ENCODE measurements around the gene NOTCH2.
"Not testable (repeated sequence)": the region's sequence is repeated elsewhere in the genome, so short reads cannot be mapped to it uniquely, and the experiment has no call there.

NOTCH2 gene

DNA sequence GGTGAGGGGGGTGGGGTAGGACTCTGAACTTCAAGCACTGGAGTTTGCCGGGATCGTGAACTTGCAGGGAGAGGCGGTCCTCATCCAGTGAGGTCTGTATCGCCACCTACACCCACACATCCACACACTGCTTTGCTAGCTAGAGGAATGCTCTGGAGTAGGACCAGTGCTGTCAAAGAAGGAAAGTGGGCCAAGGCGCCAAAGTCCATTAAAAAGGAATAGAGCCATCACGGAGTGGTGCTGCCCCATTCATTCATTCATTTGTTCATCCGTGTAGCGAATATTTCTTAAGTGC is 405 bp upstream of the NOTCH2 start:
- not testable (repeated sequence) for DNase-seq (ENCODE audit: low read depth in 3 of 3, low spot score in 1 of 3)

- not testable (repeated sequence) for DNase-seq (ENCODE audit: low read depth in 3 of 3, low spot score in 1 of 3)
Observed at GRCh38 chr1:120068683-120069066, 787 bp downstream of the NOTCH2 start.

- DNase-seq (ENCODE audit: low read depth in 3 of 3, low spot score in 1 of 3), result not testable (repeated sequence)
Observed at GRCh38 chr1:120048208-120048607, 21.3 kb downstream of the NOTCH2 start.

DNA sequence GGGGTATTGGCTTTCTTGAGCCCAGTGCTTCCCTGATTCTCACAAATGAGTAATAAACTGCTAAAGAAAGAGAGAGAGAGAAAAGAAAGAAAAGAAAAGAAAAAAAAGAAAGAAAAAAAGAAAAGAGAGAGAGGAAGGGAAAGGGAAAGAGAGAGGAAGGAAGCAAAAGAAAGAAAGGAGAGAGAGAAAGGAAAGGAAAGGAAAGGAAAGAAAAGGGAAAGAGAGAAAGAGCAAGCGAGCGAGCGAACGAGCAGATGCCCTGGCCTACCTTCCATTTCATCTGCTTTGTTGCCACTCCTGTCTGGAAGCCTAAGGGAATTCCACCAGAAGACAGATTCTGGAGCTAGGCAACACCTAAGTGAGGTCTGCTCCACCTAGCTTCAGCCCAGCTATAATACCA is 27.7 kb downstream of the NOTCH2 start:
- not testable (repeated sequence) for DNase-seq (ENCODE audit: low read depth in 3 of 3, low spot score in 1 of 3)

DNA sequence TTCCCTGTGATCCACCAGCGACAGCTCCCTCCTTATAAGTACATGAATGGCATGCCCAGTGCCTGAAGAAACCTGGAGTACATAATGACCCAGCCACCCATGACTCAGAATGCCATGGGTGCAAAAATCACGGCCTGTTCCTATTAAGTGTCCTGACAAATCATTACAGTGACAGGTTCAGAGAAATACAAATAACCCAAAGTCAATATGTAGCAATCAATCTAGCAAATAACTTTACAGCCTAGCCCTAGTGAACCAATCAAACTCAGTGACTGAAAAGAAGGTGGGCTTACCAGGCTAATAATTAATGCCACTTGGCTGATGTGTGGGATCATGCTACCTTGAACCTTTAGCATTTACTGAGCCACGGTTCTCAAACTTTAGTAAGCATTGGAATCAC is 37.2 kb downstream of the NOTCH2 start:
- not testable (repeated sequence) for DNase-seq (ENCODE audit: low read depth in 3 of 3, low spot score in 1 of 3)

DNA sequence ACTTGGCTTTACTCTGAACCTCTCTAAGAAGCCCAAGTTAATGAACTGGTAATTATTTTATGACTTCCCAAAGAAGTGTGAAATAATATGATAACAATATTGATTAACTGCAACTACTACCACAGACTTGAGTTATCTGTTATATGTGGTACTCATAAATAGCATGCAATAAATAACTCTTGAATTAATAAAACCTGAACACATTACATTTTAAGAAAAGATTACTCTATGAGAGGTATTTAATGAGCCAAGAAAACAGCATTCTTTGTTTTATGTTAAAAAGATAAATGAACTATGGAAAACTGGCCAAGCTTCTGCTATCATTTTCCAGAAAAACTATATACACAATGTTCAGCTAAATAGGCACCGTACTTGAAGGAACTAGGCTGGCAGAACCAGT is 45.7 kb downstream of the NOTCH2 start:
- not testable (repeated sequence) for DNase-seq (ENCODE audit: low read depth in 3 of 3, low spot score in 1 of 3)

GRCh38 chr1:120014978-120015377 is 54.5 kb downstream of the NOTCH2 start:
- DNase-seq (ENCODE audit: low read depth in 3 of 3, low spot score in 1 of 3), result not testable (repeated sequence)

DNA sequence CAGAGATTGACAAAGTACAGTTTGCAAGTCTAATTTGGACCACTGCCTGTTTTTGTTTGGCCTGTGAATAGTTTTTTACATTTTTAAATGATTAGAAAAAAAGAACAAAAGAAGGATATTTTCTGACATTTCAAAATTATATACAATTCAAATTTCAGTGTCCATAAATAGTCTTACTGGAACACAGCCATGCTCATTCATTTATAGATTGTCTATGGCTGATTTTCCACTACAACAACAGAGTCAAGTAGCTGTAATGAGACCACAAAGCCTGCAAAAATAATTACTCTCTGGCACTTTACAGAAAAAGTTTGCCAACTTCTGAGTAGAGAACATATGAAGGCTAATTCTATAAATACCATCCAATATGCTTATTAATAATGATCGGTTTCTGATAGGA is 61.1 kb downstream of the NOTCH2 start:
- not testable (repeated sequence) for DNase-seq (ENCODE audit: low read depth in 3 of 3, low spot score in 1 of 3)

DNA sequence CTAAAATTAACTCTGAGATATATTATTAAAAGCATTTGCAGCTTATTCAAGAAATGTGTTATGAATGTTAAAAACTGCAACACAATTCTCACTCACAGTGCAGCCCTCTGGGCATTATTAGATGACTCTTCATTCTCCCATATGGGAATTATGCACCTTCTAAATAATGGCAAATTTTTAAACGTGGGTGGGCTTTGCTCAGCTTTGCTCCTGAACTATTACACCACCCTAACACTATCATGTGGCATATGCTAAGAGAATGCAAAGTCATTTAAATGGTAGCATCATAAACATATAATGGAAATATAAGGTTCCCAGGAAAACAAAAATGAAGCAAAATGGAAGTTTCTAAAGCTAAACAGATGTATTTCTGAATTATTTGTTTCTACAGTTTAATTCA is 61.6 kb downstream of the NOTCH2 start:
- not testable (repeated sequence) for DNase-seq (ENCODE audit: low read depth in 3 of 3, low spot score in 1 of 3)

- not testable (repeated sequence) for DNase-seq (ENCODE audit: low read depth in 3 of 3, low spot score in 1 of 3)
Observed at GRCh38 chr1:120001035-120001434, 68.4 kb downstream of the NOTCH2 start.

GRCh38 chr1:119996731-119997312 is 72.6 kb downstream of the NOTCH2 start:
- DNase-seq (ENCODE audit: low read depth in 3 of 3, low spot score in 1 of 3), result not testable (repeated sequence)

- not testable (repeated sequence) for DNase-seq (ENCODE audit: low read depth in 3 of 3, low spot score in 1 of 3)
Observed at GRCh38 chr1:119995975-119996374, 73.5 kb downstream of the NOTCH2 start.

DNA sequence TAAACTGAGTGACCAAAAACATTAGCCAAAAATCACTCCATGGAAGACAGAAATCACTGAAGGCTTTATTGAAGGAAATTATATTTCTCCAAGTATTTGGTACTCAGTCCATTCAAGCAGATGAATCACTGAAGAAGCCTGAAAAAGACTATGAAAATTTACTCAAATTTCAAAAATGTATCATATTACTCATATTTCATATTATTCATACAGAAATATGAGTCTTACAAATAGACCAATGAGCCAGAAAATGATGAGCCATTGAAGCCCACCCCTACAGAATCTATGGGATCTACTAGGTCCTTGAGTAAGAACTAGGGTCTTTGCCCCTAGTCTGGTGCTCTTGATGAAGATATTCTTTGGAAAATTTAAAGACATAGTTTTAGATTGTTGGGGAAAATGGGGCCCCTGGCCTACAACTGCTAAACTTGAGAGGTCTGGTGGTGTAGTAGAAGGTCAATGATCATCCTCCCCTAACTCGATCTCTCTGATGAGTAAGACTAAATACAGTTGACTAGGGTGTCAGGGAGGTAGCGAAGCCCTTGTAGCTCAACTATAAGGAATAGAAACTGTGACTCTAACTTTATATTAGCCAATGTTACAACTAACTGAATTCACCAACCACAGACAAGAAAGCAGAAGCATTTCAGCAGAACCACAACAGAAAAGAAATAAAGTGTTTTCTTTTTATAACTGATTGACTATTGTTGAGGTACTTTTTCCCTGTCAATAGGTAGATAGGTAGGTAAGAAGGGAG is 81.0 kb downstream of the NOTCH2 start:
- DNase-seq (ENCODE audit: low read depth in 3 of 3, low spot score in 1 of 3), result no peak

DNA sequence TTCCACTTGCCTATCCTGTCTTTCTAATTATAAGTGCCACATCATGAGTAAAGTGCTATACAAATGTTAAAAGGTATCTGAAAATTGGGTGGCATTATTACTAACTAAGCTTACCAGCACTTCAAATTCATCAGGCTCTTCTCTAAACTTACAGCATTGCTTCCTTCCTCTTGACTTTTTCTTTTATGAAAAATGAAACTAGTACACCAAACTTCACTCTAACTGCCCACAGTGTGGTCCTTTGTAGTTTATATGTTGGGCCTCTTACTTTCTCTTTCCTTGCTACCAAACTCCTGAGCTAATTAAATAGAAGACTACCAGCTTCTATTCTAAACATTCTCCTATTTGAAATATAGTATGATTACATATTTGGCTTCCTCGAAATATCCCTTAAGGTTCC is 81.8 kb downstream of the NOTCH2 start:
- no peak for DNase-seq (ENCODE audit: low read depth in 3 of 3, low spot score in 1 of 3)

DNA sequence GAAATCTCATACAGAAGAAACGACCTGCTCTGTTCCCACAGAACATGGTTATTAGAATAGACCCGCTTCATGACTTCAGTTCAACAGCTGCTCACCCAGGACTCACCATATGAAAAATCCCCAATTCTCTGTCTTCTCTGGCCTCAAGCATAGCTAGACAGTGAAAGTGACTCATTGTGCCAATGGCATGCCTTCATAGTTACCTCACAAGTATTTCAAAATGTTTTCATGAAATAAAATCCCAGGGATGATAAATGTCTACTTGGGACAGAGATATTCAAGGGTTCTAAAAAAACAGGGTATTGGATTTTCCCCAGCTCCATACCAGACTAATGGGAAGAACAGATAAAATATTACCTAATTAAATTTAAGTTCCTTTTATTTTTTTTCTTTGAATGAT is 82.3 kb downstream of the NOTCH2 start:
- no peak for DNase-seq (ENCODE audit: low read depth in 3 of 3, low spot score in 1 of 3)

- DNase-seq (ENCODE audit: low read depth in 3 of 3, low spot score in 1 of 3), result no peak
Observed at GRCh38 chr1:119986007-119986497, 83.4 kb downstream of the NOTCH2 start.

DNA sequence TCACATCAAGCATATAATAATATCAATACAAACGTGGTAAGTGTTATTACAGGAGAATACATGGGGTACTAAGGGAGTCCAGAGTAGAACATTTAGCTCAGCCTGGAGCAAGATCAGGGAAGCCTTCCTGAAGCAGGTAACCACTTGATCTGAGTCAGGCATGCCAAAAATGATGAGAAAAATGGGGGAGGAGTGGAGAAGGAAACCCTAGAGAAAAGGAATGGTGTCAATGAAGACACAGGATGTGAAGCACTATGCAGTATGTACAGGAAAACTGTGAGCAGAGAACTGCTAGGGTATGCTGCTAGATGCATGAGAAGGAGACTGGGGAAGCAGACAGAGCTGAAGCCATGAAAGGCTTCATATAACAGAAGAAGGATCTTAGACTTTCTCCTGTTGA is 84.7 kb downstream of the NOTCH2 start:
- DNase-seq (ENCODE audit: low read depth in 3 of 3, low spot score in 1 of 3), result no peak

DNA sequence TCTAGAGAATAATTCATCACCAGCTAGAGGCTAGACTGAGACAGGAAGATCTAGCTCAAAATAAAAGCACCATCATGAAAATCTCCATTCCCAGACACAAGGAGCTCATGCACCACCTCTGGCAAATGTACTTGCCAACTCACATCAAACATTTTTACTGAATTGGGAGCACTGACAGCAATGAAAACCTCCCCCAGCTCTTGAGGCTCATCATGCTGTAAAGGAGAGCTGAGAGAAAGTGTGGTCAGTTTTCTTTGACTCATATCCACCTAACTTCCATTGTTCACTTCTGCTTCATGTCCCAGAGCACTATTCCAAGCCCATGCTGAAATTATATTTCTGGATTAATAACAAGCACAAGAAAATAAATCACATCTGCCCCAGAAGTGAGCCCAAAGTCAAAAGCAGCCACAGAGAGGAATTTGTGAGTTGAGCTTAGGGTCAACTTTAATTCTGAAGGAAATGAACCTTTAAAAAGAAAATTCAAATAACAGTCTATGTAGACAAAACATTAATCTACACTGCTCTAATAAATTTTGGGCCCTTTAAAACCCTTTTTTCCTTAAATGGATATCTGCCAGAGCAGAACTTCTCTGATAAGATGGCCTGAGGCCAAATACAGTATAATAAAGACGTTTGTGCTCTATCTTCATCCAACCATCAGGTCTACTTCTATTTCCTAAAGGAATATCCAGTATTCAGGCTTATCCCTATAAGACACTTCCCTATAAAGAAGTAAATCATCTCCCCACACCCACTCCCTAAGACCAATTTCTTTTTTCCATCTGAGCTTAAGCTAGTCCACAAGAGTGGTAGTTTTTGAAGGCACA is 87.3 kb downstream of the NOTCH2 start:
- DNase-seq (ENCODE audit: low read depth in 3 of 3, low spot score in 1 of 3), result no peak

- no peak for DNase-seq (ENCODE audit: low read depth in 3 of 3, low spot score in 1 of 3)
Observed at GRCh38 chr1:119981496-119981895, 88.0 kb downstream of the NOTCH2 start.

- DNase-seq (ENCODE audit: low read depth in 3 of 3, low spot score in 1 of 3), result no peak
Observed at GRCh38 chr1:119978018-119978505, 91.4 kb downstream of the NOTCH2 start.

GRCh38 chr1:119977113-119977736 is 92.2 kb downstream of the NOTCH2 start:
- DNase-seq (ENCODE audit: low read depth in 3 of 3, low spot score in 1 of 3), result not testable (repeated sequence)

Data from stimulated activated CD4-positive, alpha-beta T cell treated with anti-CD3 and anti-CD28 coated beads, TNF-alpha, amount 100 ng/mL, for 1 hour (primary cell).